ENCODE results near the gene NKAIN2. TPM values are rescaled to one million over a fixed set of nuclear protein-coding genes. Genes with fewer than 3 reads are reported as not detected.

Gene NKAIN2
- total RNA-seq, 3 donors from 2014 or later = 0.48 to 1.8 TPM; not detected in 1

GRCh38 chr6:124200661-124201060 lies 397.0 kb downstream of the NKAIN2 start:
- intact Hi-C loops (cut with DNase I; ENCODE audit: low total_unique reads) = no loop called here
- no peaks in the 10 kb centered on the region for H3K27me3 ChIP-seq
- no peaks in the 10 kb centered on the region for H3K36me3 ChIP-seq
- H3K9me3 ChIP-seq = no peaks in the 10 kb centered on the region
- H3K4me1 ChIP-seq = no peaks in the 10 kb centered on the region
- H3K27ac ChIP-seq = no peak overlapping the region
- no peak overlapping the region for H3K4me3 ChIP-seq
- no peak for DNase-seq (ENCODE audit: low spot score in 2 of 2)
- TF ChIP-seq POLR2A (IDR thresholded peaks at IDR 0.05) (no peak), POLR2AphosphoS5 (IDR thresholded peaks at IDR 0.05) (no peak), CTCF (IDR thresholded peaks at IDR 0.05) (no peak)

- Histone ChIP-seq H3K9me3 (no peaks in the 10 kb centered on the region), H3K27me3 (no peaks in the 10 kb centered on the region), H3K36me3 (no peaks in the 10 kb centered on the region), H3K4me1 (no peaks in the 10 kb centered on the region), H3K4me3 (no peak overlapping the region), H3K27ac (no peak overlapping the region)
- no peak for DNase-seq (ENCODE audit: low spot score in 2 of 2)
- TF ChIP-seq POLR2A (IDR thresholded peaks at IDR 0.05) (no peak), POLR2AphosphoS5 (IDR thresholded peaks at IDR 0.05) (no peak), CTCF (IDR thresholded peaks at IDR 0.05) (no peak)
- intact Hi-C loops (cut with DNase I; ENCODE audit: low total_unique reads) = no loop called here
These were observed 399.6 kb downstream of the NKAIN2 start for GRCh38 chr6:124203101-124203811.

- Histone ChIP-seq H3K4me1 (no peaks in the 10 kb centered on the region), H3K36me3 (no peaks in the 10 kb centered on the region), H3K27ac (no peak overlapping the region), H3K9me3 (no peaks in the 10 kb centered on the region), H3K27me3 (no peaks in the 10 kb centered on the region), H3K4me3 (no peak overlapping the region)
- no peak for DNase-seq (ENCODE audit: low spot score in 2 of 2)
- no peak for TF ChIP-seq POLR2AphosphoS5 (IDR thresholded peaks at IDR 0.05)
- TF ChIP-seq CTCF (IDR thresholded peaks at IDR 0.05) = no peak
- TF ChIP-seq POLR2A (IDR thresholded peaks at IDR 0.05) = no peak
- intact Hi-C loops (cut with DNase I; ENCODE audit: low total_unique reads) = no loop called here
These were observed 400.1 kb downstream of the NKAIN2 start for GRCh38 chr6:124203812-124204167.

- intact Hi-C loops (cut with DNase I; ENCODE audit: low total_unique reads) = no loop called here
- Histone ChIP-seq H3K4me1 (no peaks in the 10 kb centered on the region), H3K9me3 (no peaks in the 10 kb centered on the region), H3K27me3 (no peaks in the 10 kb centered on the region), H3K4me3 (no peak overlapping the region), H3K36me3 (no peaks in the 10 kb centered on the region), H3K27ac (no peak overlapping the region)
- no peak for DNase-seq (ENCODE audit: low spot score in 2 of 2)
- no peak for TF ChIP-seq CTCF (IDR thresholded peaks at IDR 0.05)
- no peak for TF ChIP-seq POLR2A (IDR thresholded peaks at IDR 0.05)
- TF ChIP-seq POLR2AphosphoS5 (IDR thresholded peaks at IDR 0.05) = no peak
These were observed 402.3 kb downstream of the NKAIN2 start for GRCh38 chr6:124205921-124206320.

- intact Hi-C loops (cut with DNase I; ENCODE audit: low total_unique reads) = no loop called here
- no peak for DNase-seq (ENCODE audit: low spot score in 2 of 2)
- H3K27me3 ChIP-seq = no peaks in the 10 kb centered on the region
- no peaks in the 10 kb centered on the region for H3K4me1 ChIP-seq
- H3K36me3 ChIP-seq = no peaks in the 10 kb centered on the region
- peaks cover 0 to 3% of the 10 kb centered on the region in 2 donors for H3K9me3 ChIP-seq
- H3K4me3 ChIP-seq = no peak overlapping the region
- TF ChIP-seq CTCF (IDR thresholded peaks at IDR 0.05) = no peak
- TF ChIP-seq POLR2A (IDR thresholded peaks at IDR 0.05) = no peak
- TF ChIP-seq POLR2AphosphoS5 (IDR thresholded peaks at IDR 0.05) = no peak
- no peak overlapping the region for H3K27ac ChIP-seq
These were observed 420.1 kb downstream of the NKAIN2 start for GRCh38 chr6:124223611-124224345.

Data from breast epithelium (tissue), 4 donors.